GM18909 (cell line): ENCODE measurements around the gene PAFAH2.

ENCODE experiments used
- ATAC-seq: cut with Tn5 transposase; IDR thresholded peaks from one replicate; pipeline ENCODE4 v1.9.1; 2021; ENCODE audit warnings: mild to moderate bottlenecking; ENCODE audit not compliant: unreplicated experiment, poor library complexity

Gene PAFAH2

GRCh38 chr1:25912076-25912831 is 85.6 kb downstream of the PAFAH2 start:
- no peak for ATAC-seq

- no peak for ATAC-seq
Observed at GRCh38 chr1:25911162-25911561, 86.7 kb downstream of the PAFAH2 start.
